ENCODE data around the gene MAP7D2. TPM values are rescaled to one million over a fixed set of nuclear protein-coding genes. Genes with fewer than 3 reads are reported as not detected.

MAP7D2 gene
- total RNA-seq, 1 donor from 2014 or later: 0.07 TPM

DNA sequence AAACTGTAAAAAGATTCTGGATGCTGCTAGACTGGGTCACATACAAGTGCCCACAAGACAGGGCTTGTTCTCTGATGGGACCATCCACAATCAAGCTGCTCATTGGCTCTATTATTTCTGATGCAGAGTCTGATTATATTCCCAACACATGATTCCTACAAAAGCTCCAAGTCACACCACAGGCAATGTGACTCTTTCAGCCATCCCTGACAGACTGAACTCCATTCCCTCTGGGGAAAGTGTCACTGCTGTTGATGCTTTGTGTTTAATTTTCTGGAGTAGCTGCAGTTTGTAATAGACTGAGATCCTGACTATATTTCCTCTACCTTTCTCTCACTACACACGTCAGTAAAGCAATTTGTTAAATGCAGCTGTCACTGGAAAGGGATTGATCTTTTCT lies 70.5 kb downstream of the MAP7D2 start:
- no peak for DNase-seq (ENCODE audit: low read depth, low spot score)

DNA sequence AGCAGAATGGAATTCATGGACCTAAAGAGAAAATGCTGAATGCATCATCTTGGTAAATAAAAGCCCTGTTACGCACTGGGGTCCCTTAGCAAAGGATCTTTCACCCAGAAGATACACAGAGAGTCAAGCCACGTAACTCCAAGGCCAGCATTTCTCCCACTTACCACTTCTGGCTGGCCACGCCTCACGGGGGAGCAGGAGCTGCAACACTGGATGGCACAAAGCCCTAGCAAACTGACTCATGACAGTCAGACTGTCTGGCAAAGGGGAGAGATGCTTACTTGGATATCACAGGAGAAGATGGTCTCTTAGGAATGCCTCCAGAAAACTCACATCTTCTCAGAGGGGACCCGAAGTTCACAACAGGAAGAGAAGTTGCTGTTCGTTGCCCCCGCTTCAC lies 74.5 kb downstream of the MAP7D2 start:
- no peak for DNase-seq (ENCODE audit: low read depth, low spot score)

- DNase-seq (ENCODE audit: low read depth, low spot score): no peak
These were observed 77.7 kb downstream of the MAP7D2 start for GRCh38 chrX:20038966-20039365.

DNA sequence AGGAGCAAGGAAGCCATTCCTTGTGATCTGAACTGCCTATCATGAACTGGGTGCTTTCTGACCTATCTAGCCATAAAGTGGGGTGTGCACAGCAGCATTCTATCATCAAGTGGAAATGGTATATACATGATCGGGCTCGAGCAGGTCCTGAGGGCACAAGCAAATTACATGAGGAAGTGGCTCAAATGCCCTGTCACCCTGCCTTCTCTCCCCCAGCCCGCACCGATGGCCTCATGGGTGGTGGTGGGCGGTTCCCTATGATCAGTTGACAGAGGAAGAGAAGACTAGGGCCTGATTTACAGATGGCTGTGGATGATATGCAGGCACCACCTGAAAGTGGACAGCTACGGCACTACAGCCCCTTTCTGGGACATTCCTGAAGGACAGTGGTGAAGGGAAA lies 79.5 kb downstream of the MAP7D2 start:
- no peak for DNase-seq (ENCODE audit: low read depth, low spot score)

GRCh38 chrX:20032201-20032600 lies 84.5 kb downstream of the MAP7D2 start:
- no peak for DNase-seq (ENCODE audit: low read depth, low spot score)

- no peak for DNase-seq (ENCODE audit: low read depth, low spot score)
These were observed 87.0 kb downstream of the MAP7D2 start for GRCh38 chrX:20029728-20030127.

- DNase-seq (ENCODE audit: low read depth, low spot score): no peak
These were observed 88.1 kb downstream of the MAP7D2 start for GRCh38 chrX:20028588-20028987.

- DNase-seq (ENCODE audit: low read depth, low spot score): no peak
These were observed 90.4 kb downstream of the MAP7D2 start for GRCh38 chrX:20026278-20026677.

- no peak for DNase-seq (ENCODE audit: low read depth, low spot score)
These were observed 96.9 kb downstream of the MAP7D2 start for GRCh38 chrX:20019672-20020365.

DNA sequence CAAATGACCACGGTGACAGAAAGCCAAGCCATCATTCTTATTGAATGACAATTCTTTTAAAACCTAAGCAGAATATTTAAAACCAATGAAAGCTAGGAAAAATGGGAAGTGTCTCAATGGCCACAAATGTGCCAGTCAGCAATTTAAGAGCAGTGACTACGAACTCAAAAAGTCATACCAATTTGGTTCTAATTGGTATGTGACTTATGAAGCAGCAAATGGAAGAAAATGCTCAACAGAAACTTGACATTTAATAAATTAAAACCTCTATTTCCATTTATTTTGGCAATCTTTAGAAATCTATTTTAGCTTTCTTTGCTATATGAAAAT lies 100.1 kb downstream of the MAP7D2 start:
- DNase-seq (ENCODE audit: low read depth, low spot score): no peak

DNA sequence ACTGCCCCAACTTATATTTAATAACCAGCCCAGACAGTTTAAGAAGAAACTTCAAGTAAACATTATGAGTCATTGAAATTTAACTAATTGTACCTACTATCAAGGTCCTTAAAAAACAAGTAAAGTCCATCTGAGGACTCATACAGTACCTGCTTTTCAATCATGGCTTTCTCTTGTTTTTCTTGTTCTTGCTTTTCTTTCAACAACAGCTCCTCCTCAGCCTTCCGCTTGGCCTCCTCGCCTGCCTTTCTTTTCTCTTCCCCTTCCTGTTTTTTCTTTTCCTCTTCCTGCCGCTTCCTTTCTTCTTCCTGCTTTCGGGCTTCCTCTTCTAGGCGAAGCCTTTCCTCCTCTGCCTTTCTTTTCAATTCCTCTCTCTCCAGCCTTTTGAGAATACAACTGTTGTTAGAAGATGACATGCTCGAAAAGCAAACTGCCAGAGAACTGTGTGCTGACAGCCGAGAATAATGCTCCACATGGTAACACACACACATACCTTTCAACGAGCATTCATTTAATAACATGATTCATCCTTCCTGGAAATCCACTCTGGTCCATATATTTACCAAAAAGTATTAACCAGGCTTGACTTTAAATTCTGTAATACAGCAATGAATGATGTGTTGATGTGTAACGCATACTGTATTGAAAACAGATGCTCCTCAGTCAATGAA lies 100.6 kb downstream of the MAP7D2 start:
- no peak for DNase-seq (ENCODE audit: low read depth, low spot score)

- DNase-seq (ENCODE audit: low read depth, low spot score): no peak
These were observed 101.3 kb downstream of the MAP7D2 start for GRCh38 chrX:20015422-20015821.

DNA sequence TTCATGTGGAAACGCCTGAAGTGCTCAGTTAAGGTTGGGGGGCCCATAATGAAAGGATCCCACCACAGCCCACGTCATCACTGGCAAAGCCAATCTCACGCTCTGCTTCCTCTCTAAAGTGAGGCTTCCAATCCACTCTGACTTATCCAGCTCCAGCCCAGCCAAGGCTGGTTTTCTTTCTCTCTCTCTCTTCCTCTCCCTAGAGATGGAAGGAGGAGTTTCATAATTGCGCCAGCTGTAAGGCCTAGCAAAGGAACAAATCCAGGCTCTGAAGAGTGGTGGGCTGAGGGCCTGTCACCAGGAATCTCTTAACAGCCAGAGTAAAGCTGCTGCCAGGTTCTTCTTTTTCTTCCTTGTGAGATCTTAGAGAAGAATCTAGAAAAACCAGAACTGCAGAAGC lies 105.1 kb downstream of the MAP7D2 start:
- no peak for DNase-seq (ENCODE audit: low read depth, low spot score)

- no peak for DNase-seq (ENCODE audit: low read depth, low spot score)
These were observed 108.6 kb downstream of the MAP7D2 start for GRCh38 chrX:20007962-20008622.

GRCh38 chrX:20005883-20006282 lies 110.8 kb downstream of the MAP7D2 start:
- no peak for DNase-seq (ENCODE audit: low read depth, low spot score)

DNA sequence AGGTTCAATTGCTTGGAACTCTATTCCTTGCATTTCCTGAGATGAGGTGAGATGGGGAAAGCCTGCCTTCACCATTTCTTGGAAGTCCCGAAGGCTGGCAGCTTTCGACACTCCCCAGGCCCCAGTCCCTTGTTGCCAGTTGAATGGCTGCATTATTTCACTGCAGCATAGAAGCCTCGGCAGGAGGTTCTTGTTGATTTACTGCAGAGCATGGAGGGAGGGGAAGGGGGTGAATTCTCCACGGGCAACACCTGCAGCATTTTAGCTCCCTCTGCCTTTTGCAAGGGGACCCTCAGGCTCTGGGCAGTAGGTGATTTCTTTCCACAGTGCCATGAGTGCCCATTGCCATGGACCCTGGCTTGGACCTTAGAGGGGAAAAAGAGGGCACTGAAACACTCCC lies 115.1 kb downstream of the MAP7D2 start:
- no peak for DNase-seq (ENCODE audit: low read depth, low spot score)

DNA sequence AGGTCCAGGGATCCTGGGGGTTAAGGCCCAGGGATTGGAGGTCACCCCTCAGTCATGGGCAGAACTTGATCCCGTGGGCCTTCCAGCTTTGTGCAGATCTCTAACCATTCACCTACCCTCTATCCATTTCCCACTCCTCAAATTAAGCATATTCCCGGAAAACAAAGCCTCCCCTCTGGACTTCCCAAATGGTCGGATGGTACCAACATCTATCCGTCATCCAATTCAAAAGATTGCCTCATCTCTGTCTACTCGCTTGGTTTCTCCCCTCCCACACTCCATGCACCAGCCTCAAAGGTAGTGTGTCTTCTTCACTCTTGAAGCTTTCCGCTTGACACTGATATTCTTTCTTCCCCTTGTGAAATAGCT lies 125.4 kb downstream of the MAP7D2 start:
- DNase-seq (ENCODE audit: low read depth, low spot score): no peak

DNA sequence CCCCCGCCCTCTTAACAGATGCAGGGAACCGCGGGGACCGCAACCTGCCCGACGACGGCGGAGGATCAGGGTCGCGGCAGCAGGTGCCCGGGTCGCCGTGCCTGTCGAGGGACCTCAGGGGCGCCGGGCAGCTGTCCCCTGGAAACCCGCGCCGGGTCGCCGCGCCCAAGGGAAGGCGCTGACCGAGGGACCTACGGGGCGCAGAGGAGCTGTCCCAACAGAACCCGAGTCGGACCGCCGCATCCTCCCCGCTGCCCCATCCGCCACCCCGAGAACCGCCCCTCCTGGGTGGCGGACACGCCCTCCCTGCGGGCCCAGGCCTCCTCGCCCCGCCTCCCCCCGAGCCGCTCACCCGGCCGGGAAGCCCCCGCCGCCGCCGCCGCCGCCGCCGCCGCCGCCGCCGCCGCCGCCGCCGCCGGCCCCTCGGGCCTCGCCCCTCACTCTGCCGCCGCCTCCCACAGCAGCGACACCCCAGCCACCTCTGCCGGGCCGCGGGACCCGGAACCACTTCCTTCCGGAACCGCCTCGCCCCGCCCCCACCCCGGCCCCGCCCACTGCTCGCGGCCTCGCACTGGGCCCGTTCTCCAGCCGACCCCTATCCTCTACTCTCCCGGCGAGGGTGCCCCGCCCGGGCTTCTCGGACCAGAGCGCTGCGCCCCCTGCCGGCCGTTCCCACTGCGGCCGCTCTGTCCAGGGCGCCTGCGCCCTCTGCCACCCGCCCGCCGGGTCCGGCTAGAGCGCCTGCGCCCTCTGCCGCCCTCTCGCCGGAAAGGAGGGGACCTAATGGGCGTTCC lies 126.0 kb downstream of the MAP7D2 start, which contains the start of gene BCLAF3:
BCLAF3 (minus strand) TSS at position 506 of the 794 bp plus-strand sequence. CDS start 20,797 bp downstream, outside the sequence.
- DNase-seq (ENCODE audit: low read depth, low spot score): peak; percentile 29

DNA sequence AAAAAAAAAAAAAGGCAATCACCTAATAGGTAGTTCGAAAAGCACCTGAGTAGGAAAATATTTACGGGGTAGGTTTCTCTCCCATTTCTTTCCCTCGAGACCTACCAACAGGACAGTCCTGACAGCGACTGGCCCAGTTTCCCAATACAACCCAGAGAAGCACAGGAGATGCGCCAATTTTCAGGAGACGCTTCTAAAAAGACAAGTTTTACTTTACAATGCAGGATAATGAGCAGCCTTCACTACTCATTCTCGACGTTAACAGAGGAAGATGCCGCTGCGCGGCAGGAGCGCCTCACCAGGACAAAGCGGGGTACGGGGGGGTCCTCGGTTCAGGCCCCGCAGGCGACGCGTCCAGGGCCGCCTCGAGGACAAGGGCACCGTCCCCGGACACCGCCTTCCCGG lies 126.6 kb downstream of the MAP7D2 start:
- no peak for DNase-seq (ENCODE audit: low read depth, low spot score)

DNA sequence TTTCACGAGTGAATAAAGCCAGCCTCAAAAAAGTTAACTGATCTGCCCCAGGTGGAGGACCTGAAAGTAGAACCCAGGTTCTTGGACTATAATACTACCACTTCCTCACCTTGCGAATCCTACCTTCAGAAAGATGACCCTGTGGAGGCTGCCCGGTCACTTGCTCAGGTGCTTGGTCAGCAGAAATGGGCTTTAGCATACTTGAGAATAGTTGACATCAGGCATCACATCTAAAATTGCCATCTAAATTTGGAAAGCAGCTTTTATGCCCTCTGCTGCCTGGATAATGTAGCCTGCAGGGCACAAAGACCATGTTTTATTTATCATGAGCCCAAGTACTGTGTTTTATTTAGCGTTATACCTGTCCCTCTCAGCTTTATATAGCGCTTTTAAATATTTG lies 128.9 kb downstream of the MAP7D2 start:
- DNase-seq (ENCODE audit: low read depth, low spot score): no peak

- DNase-seq (ENCODE audit: low read depth, low spot score): no peak
These were observed 130.2 kb downstream of the MAP7D2 start for GRCh38 chrX:19986531-19986930.

DNA sequence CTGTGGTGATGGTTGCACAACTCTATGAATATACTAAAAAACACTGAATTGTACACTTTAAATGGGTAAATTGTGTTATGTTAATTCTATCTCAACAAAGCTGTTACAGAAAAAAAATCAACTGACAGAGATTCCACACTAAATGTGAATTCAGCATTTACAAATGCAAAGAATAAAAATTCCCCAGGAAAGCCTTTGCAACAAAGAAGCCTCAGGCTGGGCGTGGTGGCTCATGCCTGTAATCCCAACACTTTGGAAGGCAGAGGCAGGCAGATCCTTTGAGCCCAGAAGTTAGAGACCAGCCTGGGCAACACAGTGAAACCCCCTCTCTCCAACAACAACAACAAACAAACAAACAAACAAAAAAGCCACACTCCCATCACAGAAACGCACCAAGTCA lies 134.8 kb downstream of the MAP7D2 start:
- no peak for DNase-seq (ENCODE audit: low read depth, low spot score)

All from pulmonary artery endothelial cell (primary cell).